Measurements from ENCODE around the gene CAND2. TPM values are rescaled to one million over a fixed set of nuclear protein-coding genes. Genes with fewer than 3 reads are reported as not detected.

Gene CAND2
- polyA plus RNA-seq, 1 of the 3 experiments (the other 2 are of a cell fraction): 1.5 TPM

GRCh38 chr3:12840591-12841148 lies 44.2 kb downstream of the CAND2 start:
- Histone ChIP-seq H3F3A (replicated peaks; ENCODE audit: insufficient read depth) (peaks cover 16% of the 10 kb centered on the region), H3K27ac (ENCODE audit: low read depth in 2 of 2, low read length in 1 of 2) (peak overlapping the region; percentile 83 to 96), H3K79me2 (ENCODE audit: insufficient read depth) (peaks cover 51% of the 10 kb centered on the region), H3K36me3 (replicated peaks in 1 of 2; ENCODE audit: control insufficient read depth in 1 of 2, insufficient read depth in 2 of 2, low read length in 1 of 2) (peaks cover 40 to 44% of the 10 kb centered on the region in 2 experiments), H2AFZ (ENCODE audit: low read depth) (no peak overlapping the region), H3K4me1 (ENCODE audit: control insufficient read depth in 1 of 2, insufficient read depth in 2 of 2, low read depth in 1 of 2, low read length in 1 of 2) (peaks cover 22 to 29% of the 10 kb centered on the region in 2 experiments; a peak in 3 of 4 replicates), H3K4me3 (ENCODE audit: low read depth in 2 of 2, low read length in 1 of 2) (peak overlapping the region; percentile 78 to 97), H3K27me3 (ENCODE audit: insufficient read depth) (no peaks in the 10 kb centered on the region), H3K9me2 (no peaks in the 10 kb centered on the region), H3K9me3 (no peaks in the 10 kb centered on the region), H3K9ac (peak overlapping the region; percentile 94), H4K20me1 (ENCODE audit: insufficient read depth) (peaks cover 50% of the 10 kb centered on the region), H3K4me2 (peak overlapping the region; percentile 83)
- POLR2A ChIA-PET: interaction anchor here (0.6 to 1.4 kb wide), 4 partner anchors 10 to 51 kb away, joined by 3 to 4 read pairs (median 3); no protein-coding TSS in a partner anchor
- no peak for DNase-seq
- no peak for TF ChIP-seq ZBTB33 (IDR thresholded peaks at IDR 0.05; ENCODE audit: borderline replicate concordance, low read depth)
- TF ChIP-seq PBX3 (IDR thresholded peaks at IDR 0.05): no peak
- no peak for TF ChIP-seq FOXJ3 (CRISPR knock-in tag; IDR thresholded peaks at IDR 0.05)
- TF ChIP-seq MXI1 (IDR thresholded peaks at IDR 0.05; ENCODE audit: low read depth, low read length): no peak
- TF ChIP-seq CTCF (IDR thresholded peaks at IDR 0.05): no peak
- TF ChIP-seq USF1 (IDR thresholded peaks at IDR 0.05; ENCODE audit: borderline replicate concordance, low read depth): no peak
- TF ChIP-seq JUND (IDR thresholded peaks at IDR 0.05): no peak
- CTCF ChIA-PET: interaction anchor here (0.7 to 3.4 kb wide), 14 partner anchors 8 to 277 kb away, joined by 3 to 28 read pairs (median 7); no protein-coding TSS in a partner anchor
- WGBS (ENCODE audit: low lambda C conversion rate): 0% methylated on average over 9 of the region's 18 CpGs
